ENCODE measurements around the gene RSKR. TPM values are rescaled to one million over a fixed set of nuclear protein-coding genes. Genes with fewer than 3 reads are reported as not detected.

RSKR gene
- total RNA-seq, 1 experiment from 2014 or later, result 18.9 TPM

DNA sequence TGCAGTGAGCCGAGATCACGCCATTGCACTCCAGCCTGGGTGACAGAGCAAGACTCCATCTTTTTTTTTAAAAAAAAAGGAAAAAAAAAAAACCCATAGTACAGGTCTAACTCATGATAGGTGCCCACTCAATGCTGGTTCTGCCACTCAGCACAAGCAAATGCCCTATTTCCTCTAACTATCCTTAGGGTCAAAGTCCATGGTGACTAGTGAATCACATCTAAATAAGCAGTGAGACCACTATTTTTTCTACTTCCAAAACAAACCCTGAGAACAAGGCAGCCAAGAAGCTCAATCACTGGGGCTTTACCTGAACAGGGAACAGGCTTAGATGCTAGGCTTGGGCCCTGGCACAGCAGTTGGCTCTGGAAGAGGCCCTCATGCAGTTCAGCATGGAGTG is 27.6 kb upstream of the RSKR start:
- RAD21 ChIA-PET (ENCODE audit: low non-redundant PET in 1 of 2, low total read pairs in 2 of 2, uncharacterized antibody in 2 of 2, unreplicated experiment in 2 of 2), result interaction anchor here in 1 of 2 experiments (0.5 kb wide), 1 partner anchor 85 kb away, joined by 5 read pairs; no protein-coding TSS in a partner anchor
- Histone ChIP-seq H3K36me3 (ENCODE audit: control insufficient read depth in 1 of 2, insufficient read depth in 2 of 2, low read length in 2 of 2) (peaks cover 57 to 60% of the 10 kb centered on the region in 2 experiments), H3K79me2 (ENCODE audit: insufficient read depth, low read length) (peaks cover 59% of the 10 kb centered on the region), H3K9me2 (ENCODE audit: insufficient read depth) (no peaks in the 10 kb centered on the region), H3K4me2 (ENCODE audit: low read length) (no peak overlapping the region), H4K20me1 (ENCODE audit: insufficient read depth) (peaks cover 7% of the 10 kb centered on the region; the same call in 1 of the 2 replicates), H3K9ac (ENCODE audit: low read length) (no peak overlapping the region), H2AFZ (ENCODE audit: low read depth, low read length, poor library complexity, severe bottlenecking) (no peak overlapping the region), H3K4me1 (ENCODE audit: control insufficient read depth in 1 of 2, insufficient read depth in 2 of 2, low read length in 2 of 2) (peaks cover 11 to 22% of the 10 kb centered on the region in 2 experiments), H3K9me3 (ENCODE audit: control insufficient read depth in 1 of 2, insufficient read depth in 1 of 2, low read depth in 1 of 2, low read length in 2 of 2) (no peaks in the 10 kb centered on the region), H3K4me3 (replicated peaks in 1 of 2; ENCODE audit: low read depth in 1 of 2, low read length in 2 of 2) (no peak overlapping the region), H3K27ac (ENCODE audit: low read depth, low read length) (no peak overlapping the region), H3K27me3 (ENCODE audit: insufficient read depth, low read length) (no peaks in the 10 kb centered on the region)
- CTCF ChIA-PET, result no interaction called here
- no peak for ATAC-seq
- no TSS peak for BruUV-seq (replicated peaks)
- no peak for DNase-seq (ENCODE audit: low read depth, low spot score)
- intact Hi-C loops (cut with micrococcal nuclease), result loop anchor here (10.0 kb wide), 1 partner anchor 263 kb away; the partner anchor contains the start of gene DHRS13
- POLR2A ChIA-PET, result no interaction called here
- TF ChIP-seq ZFX (IDR thresholded peaks at IDR 0.05), result no peak
- TF ChIP-seq SP1 (IDR thresholded peaks at IDR 0.05; ENCODE audit: low read depth), result no peak
- no peak for TF ChIP-seq YY1 (IDR thresholded peaks at IDR 0.05; ENCODE audit: extremely low read depth, insufficient replicate concordance, low read depth, low read length)
- TF ChIP-seq JUND (IDR thresholded peaks at IDR 0.05), result no peak
- TF ChIP-seq POLR2A (IDR thresholded peaks at IDR 0.05; ENCODE audit: borderline replicate concordance, extremely low read depth, insufficient read depth, insufficient read length), result no peak
- TF ChIP-seq, protein P1, sequence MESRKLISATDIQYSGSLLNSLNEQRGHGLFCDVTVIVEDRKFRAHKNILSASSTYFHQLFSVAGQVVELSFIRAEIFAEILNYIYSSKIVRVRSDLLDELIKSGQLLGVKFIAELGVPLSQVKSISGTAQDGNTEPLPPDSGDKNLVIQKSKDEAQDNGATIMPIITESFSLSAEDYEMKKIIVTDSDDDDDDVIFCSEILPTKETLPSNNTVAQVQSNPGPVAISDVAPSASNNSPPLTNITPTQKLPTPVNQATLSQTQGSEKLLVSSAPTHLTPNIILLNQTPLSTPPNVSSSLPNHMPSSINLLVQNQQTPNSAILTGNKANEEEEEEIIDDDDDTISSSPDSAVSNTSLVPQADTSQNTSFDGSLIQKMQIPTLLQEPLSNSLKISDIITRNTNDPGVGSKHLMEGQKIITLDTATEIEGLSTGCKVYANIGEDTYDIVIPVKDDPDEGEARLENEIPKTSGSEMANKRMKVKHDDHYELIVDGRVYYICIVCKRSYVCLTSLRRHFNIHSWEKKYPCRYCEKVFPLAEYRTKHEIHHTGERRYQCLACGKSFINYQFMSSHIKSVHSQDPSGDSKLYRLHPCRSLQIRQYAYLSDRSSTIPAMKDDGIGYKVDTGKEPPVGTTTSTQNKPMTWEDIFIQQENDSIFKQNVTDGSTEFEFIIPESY (IDR thresholded peaks at IDR 0.05; ENCODE audit: extremely low read depth, insufficient replicate concordance, low read length), result no peak
- no peak for TF ChIP-seq EGR1 (IDR thresholded peaks at IDR 0.05; ENCODE audit: low read depth)
- TF ChIP-seq TCF7L2 (IDR thresholded peaks at IDR 0.05; ENCODE audit: borderline replicate concordance, extremely low read depth, insufficient read depth, insufficient read length), result no peak
- no peak for TF ChIP-seq EZH2 (IDR thresholded peaks at IDR 0.05)
- TF ChIP-seq, protein P2, sequence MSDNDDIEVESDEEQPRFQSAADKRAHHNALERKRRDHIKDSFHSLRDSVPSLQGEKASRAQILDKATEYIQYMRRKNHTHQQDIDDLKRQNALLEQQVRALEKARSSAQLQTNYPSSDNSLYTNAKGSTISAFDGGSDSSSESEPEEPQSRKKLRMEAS (IDR thresholded peaks at IDR 0.05), result no peak
- no peak for TF ChIP-seq RAD21 (IDR thresholded peaks at IDR 0.05; ENCODE audit: low read depth)
- TF ChIP-seq, protein P3, sequence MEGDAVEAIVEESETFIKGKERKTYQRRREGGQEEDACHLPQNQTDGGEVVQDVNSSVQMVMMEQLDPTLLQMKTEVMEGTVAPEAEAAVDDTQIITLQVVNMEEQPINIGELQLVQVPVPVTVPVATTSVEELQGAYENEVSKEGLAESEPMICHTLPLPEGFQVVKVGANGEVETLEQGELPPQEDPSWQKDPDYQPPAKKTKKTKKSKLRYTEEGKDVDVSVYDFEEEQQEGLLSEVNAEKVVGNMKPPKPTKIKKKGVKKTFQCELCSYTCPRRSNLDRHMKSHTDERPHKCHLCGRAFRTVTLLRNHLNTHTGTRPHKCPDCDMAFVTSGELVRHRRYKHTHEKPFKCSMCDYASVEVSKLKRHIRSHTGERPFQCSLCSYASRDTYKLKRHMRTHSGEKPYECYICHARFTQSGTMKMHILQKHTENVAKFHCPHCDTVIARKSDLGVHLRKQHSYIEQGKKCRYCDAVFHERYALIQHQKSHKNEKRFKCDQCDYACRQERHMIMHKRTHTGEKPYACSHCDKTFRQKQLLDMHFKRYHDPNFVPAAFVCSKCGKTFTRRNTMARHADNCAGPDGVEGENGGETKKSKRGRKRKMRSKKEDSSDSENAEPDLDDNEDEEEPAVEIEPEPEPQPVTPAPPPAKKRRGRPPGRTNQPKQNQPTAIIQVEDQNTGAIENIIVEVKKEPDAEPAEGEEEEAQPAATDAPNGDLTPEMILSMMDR (IDR thresholded peaks at IDR 0.05 in 2 of 3, conservative IDR thresholded peaks at IDR 0.05 in 1 of 3; ENCODE audit: borderline replicate concordance in 1 of 3, insufficient read depth in 1 of 3, low read depth in 2 of 3, low read length in 2 of 3), result no peak
- no peak for TF ChIP-seq POLR2AphosphoS5 (IDR thresholded peaks at IDR 0.05; ENCODE audit: low read depth, low read length)

Measured in HCT116 (cell line).